ENCODE measurements around the gene FLNB. TPM values are rescaled to one million over a fixed set of nuclear protein-coding genes. Genes with fewer than 3 reads are reported as not detected.

The FLNB gene
- total and polyA plus RNA-seq, 9 of the 15 experiments (the other 6 are each of a cell fraction or from before 2014, with no cell fraction given), result 9.4 to 48.1 (median 25.6) TPM

GRCh38 chr3:58177747-58178527 lies 169.7 kb downstream of the FLNB start (continued):
- TF ChIP-seq FOXA1 (IDR thresholded peaks at IDR 0.05; ENCODE audit: borderline replicate concordance) (no peak), STAG1 (CRISPR knock-in tag; IDR thresholded peaks at IDR 0.05; ENCODE audit: borderline replicate concordance) (peak; percentile 62; the same call in 1 of the 2 replicates), SRSF7 (optimal IDR thresholded peaks at IDR 0.05; ENCODE audit: low read depth, low read length) (no peak), GABPB1 (CRISPR knock-in tag; IDR thresholded peaks at IDR 0.05) (peak; percentile 46; the same call in 1 of the 2 replicates), XRCC5 (IDR thresholded peaks at IDR 0.05; ENCODE audit: low read depth, low read length) (0 out of 2 replicates have a peak, but pooled peaks have one; percentile 31), GATAD2B (IDR thresholded peaks at IDR 0.05; ENCODE audit: borderline replicate concordance) (peak; percentile 33; the same call in 1 of the 2 replicates), MTA3 (IDR thresholded peaks at IDR 0.05; ENCODE audit: borderline replicate concordance) (no peak)

GRCh38 chr3:58178528-58179234 lies 170.5 kb downstream of the FLNB start:
- no peak for FAIRE-seq
- H3K9me3 ChIP-seq (replicated peaks; ENCODE audit: control insufficient read depth, insufficient read depth, low read depth, low read length), result no peaks in the 10 kb centered on the region
- H3K27ac ChIP-seq (ENCODE audit: extremely low read depth, low read depth, low read length), result no peak overlapping the region
- H3K4me2 ChIP-seq (ENCODE audit: insufficient read depth, low read length), result peak overlapping the region; percentile 41; the same call in 1 of the 2 replicates
- ChIA-PET CTCF (ENCODE audit: low intra/inter-chr PET ratio) (interaction anchor here (0.9 kb wide), 1 partner anchor 121 kb away, joined by 3 read pairs; no protein-coding TSS in a partner anchor), POLR2A (interaction anchor here (0.6 to 0.7 kb wide), 2 partner anchors 12 to 20 kb away, joined by 3 read pairs; no protein-coding TSS in a partner anchor)
- no peaks in the 10 kb centered on the region for H4K20me1 ChIP-seq (replicated peaks; ENCODE audit: control insufficient read depth, insufficient read depth, low read length)
- H3K9ac ChIP-seq (ENCODE audit: insufficient read depth in 1 of 2, low read depth in 2 of 2, low read length in 2 of 2), result no peak overlapping the region
- WGBS (ENCODE audit: insufficient coverage, low coverage, missing lambda C conversion rate), result 67% methylated on average over 13 of the region's 17 CpGs
- DNase-seq (ENCODE audit: extremely low read depth in 1 of 4, low spot score in 3 of 4), result no peak
- no TSS peak for BruUV-seq (replicated peaks)
- H3K79me2 ChIP-seq (ENCODE audit: control insufficient read depth, insufficient read depth, low read length), result no peaks in the 10 kb centered on the region
- ATAC-seq, result no peak
- peaks cover 27% of the 10 kb centered on the region in 2 experiments for H3K4me1 ChIP-seq (replicated peaks in 1 of 2; ENCODE audit: control insufficient read depth in 2 of 2, insufficient read depth in 2 of 2, low read length in 2 of 2)
- H3K4me3 ChIP-seq, result no peak overlapping the region
- H3K27me3 ChIP-seq (ENCODE audit: control insufficient read depth in 2 of 2, insufficient read depth in 2 of 2, low read length in 2 of 2), result no peaks in the 10 kb centered on the region
- H3K36me3 ChIP-seq (ENCODE audit: control insufficient read depth, insufficient read depth, low read length), result no peaks in the 10 kb centered on the region
- intact Hi-C loops (cut with micrococcal nuclease) (loop anchor here (10.0 kb wide), 1 partner anchor 314 kb away; no protein-coding TSS in a partner anchor), in situ Hi-C loops (cut with MboI) (no loop called here)
- no peaks in the 10 kb centered on the region for H3K9me1 ChIP-seq (ENCODE audit: control insufficient read depth, insufficient read depth, low read length)
- peak overlapping the region; percentile 85; the same call in 1 of the 2 replicates for H2AFZ ChIP-seq (ENCODE audit: low read depth, low read length)
- no peak for TF ChIP-seq EP400 (IDR thresholded peaks at IDR 0.05)
- TF ChIP-seq ZFP36 (IDR thresholded peaks at IDR 0.05; ENCODE audit: low read depth, low read length, partially characterized antibody), result peak; percentile 90
- TF ChIP-seq HDAC2 (IDR thresholded peaks at IDR 0.05), result no peak
- TF ChIP-seq RBM25 (IDR thresholded peaks at IDR 0.05; ENCODE audit: low read depth, low read length, severe bottlenecking), result peak; percentile 33

Measured in K562 (cell line).